GM18502 (cell line): ENCODE measurements around the gene CNOT2.

ENCODE experiments used
- ATAC-seq: cut with Tn5 transposase; IDR thresholded peaks from one replicate; pipeline ENCODE4 v1.9.1; 2021; ENCODE audit warnings: mild to moderate bottlenecking; ENCODE audit not compliant: unreplicated experiment, poor library complexity

The CNOT2 gene

GRCh38 chr12:70402597-70402996 lies 159.4 kb downstream of the CNOT2 start:
- no peak for ATAC-seq

DNA sequence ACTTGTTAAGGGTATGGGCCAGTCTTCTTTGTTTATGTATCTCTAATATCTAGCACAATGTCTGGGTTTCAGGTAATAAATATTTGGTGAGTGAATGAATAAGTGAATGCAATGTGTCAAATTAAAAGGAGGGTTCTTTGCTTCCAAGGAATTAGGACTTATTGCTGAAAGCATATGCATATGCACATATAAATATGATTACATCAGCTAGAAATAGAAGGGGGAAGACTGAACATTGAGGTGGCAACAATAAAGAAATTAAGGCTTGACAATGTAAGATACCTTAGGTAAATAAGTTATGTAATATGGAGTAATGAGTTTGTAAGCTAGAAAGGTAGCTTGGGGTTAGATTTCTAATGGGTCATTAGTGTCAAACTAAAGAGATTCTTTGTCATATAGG lies 160.6 kb downstream of the CNOT2 start:
- ATAC-seq = no peak
